NCI-H2196 (cell line): ENCODE results near the gene C10orf53.
"Not testable (repeated sequence)": the region's sequence is repeated elsewhere in the genome, so short reads cannot be mapped to it uniquely, and the experiment has no call there.

Source experiments
- DNase-seq: peaks from one replicate; lab custom pipeline; 2025; ENCODE audit not compliant: unreplicated experiment; lab: John Stamatoyannopoulos, UW

Gene C10orf53

DNA sequence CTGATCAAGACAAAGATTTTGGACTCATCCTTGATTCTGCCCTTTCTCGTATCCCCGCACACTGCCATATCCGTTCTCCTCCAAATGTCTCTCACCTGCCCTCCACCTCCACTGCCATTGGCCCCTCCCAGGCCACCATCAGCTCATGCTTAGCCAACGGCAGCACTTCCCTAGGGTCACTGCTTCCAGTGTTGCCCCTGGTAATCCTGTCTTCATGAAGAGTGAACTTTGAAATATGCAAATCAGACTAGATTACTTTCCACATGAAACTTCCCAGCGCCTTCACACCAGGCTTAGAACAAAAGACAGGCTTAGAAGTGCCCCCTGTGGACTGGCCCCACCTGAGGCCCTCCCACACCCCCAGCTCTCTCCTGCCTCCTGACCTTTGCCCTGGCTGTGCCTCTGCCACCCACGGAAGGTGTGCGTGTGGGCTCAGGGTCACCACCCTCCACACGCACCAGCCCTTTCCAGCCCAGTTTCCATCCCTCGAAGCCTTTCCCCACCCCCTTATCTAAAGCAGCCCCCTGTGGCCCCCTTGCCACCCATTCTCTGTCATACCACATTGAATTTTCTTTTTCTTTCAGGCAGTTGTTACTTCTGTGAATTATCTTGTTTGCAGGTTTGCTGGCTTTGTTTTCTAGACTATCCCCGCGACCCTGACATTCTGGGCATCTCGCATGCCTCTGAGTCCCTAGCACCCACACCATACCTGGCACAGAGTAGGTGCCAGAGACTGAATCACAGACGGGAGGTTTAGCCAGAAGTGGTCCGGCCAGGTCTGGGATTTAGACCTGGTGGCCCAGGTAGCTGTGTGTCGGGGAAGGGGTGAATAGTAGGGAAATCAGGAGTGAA lies 26.8 kb upstream of the C10orf53 start:
- DNase-seq, result no peak

GRCh38 chr10:49653273-49653929 lies 26.1 kb upstream of the C10orf53 start:
- DNase-seq, result no peak

- DNase-seq, result no peak
Measured at GRCh38 chr10:49654036-49654693, 25.3 kb upstream of the C10orf53 start.

DNA sequence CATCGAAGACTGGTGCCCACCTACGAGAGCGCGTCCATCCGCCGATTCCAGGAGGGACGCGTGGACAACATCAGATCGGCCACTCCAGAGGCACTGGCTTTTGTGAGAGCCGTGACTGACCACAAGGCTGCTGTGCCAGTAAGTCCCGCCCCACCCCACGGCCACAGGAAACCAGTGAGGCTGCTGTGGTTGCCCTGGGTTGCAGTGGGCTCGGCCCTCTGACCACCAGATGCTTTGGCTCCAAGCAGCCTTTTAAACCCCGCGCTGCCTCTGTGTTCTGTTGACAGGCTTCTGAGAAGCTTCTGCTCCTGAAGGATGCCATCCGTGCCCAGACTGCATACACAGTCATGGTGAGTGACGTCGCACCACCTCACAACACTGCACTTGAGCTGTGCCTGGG lies 24.4 kb upstream of the C10orf53 start:
- DNase-seq, result no peak

- no peak for DNase-seq
Measured at GRCh38 chr10:49656845-49657493, 22.5 kb upstream of the C10orf53 start.

- DNase-seq, result no peak
Measured at GRCh38 chr10:49657606-49658005, 21.8 kb upstream of the C10orf53 start.

- peak; percentile 29 for DNase-seq
Measured at GRCh38 chr10:49661140-49661856, 18.2 kb upstream of the C10orf53 start.

GRCh38 chr10:49662169-49662830 lies 17.2 kb upstream of the C10orf53 start:
- DNase-seq, result no peak

- DNase-seq, result no peak
Measured at GRCh38 chr10:49663596-49663995, 15.9 kb upstream of the C10orf53 start.

GRCh38 chr10:49664006-49664841 lies 15.2 kb upstream of the C10orf53 start:
- DNase-seq, result no peak

DNA sequence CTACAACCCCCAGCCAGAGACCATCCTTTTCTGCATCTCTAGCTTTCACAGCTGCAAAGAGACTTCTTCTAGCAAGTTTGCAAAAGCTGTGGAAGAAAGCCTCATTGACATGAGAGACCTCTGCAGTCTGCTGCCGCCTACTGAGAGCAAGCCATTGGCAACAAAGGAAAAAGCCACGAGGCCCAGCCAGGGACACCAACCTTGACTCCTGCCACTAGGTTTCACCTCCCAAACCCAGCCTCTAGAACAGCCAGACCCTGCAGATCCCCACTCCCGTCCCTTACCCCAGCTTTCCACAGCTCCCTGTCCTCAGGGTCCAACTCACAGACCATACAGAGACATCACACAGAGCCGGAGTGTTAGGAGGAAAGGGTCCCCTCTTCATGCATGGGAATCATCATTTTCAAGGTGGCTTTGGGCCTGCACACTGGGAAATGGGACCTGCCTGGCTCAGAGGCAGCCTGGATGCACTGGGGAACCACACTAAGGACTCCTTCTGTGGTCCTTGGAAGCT lies 14.6 kb upstream of the C10orf53 start:
- no peak for DNase-seq

DNA sequence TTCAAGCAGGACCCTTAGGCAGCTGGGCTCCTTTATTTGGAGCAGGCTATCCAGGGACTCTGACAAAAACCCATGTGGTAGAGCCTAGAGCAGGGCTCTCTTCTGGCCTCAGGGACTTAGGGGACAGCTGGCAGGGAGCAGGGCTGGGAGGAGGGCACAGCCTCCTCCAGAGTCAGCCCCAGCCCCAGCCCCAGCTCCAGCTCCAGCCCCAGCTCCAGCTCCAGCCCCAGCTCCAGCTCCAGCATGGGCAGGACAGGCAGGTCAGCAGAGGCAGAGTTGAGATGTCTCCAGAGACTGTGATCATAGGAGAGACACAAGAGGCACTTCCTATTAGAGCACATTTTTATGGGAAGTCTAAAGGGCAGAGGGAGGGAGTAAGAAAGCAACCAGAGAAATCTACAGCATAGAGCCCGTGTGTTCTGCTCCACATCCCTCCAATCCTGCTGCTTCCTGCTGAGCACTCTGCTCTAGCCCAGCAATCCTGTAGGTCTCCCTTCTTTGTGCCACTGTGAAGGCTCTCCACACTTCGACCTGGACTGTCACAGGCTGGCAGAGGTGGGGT lies 13.3 kb upstream of the C10orf53 start:
- DNase-seq, result no peak

GRCh38 chr10:49666685-49667084 lies 12.8 kb upstream of the C10orf53 start:
- no peak for DNase-seq

- DNase-seq, result no peak
Measured at GRCh38 chr10:49667991-49668390, 11.5 kb upstream of the C10orf53 start.

GRCh38 chr10:49668684-49669083 lies 10.8 kb upstream of the C10orf53 start:
- no peak for DNase-seq

- DNase-seq, result no peak
Measured at GRCh38 chr10:49678827-49679479, 498 bp upstream of the C10orf53 start.

- not testable (repeated sequence) for DNase-seq
Measured at GRCh38 chr10:49682449-49682848, 3.0 kb downstream of the C10orf53 start.

DNA sequence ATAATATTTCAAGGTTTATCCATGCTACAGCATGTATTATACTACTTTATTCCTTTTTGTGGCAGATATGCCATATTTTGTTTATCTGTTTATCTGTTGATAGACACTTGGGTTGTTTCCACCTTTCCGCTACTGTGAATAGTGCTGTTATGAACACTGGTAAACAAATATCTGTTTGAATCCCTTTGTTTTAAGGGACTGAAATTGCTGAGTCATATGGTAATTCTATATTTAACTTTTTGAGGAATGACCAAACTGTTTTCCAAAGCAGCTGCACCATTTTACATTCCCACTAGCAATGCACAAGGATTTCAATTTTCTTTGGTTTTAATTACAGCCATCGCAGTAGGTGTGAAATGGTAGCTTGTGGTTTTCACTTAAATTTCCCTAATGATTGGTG lies 3.4 kb downstream of the C10orf53 start:
- DNase-seq, result no peak
